K562 (cell line): ENCODE results near the gene PRKCB. TPM values are rescaled to one million over a fixed set of nuclear protein-coding genes. Genes with fewer than 3 reads are reported as not detected.

Experiments used
- ARID1B ChIP-seq: fragments of 450-650 bp; IDR thresholded peaks from 2 replicates; pipeline ENCODE4 v1.6.1; 2016; ENCODE audit warnings: antibody characterized with exemption, mild to moderate bottlenecking, inconsistent platforms
- GTF2F1 ChIP-seq: IDR thresholded peaks from 2 replicates; pipeline ENCODE4 v1.6.1; 2011; ENCODE audit warnings: low read depth, low read length, improper control_type of control experiment
- HNRNPL ChIP-seq: fragments of 200-400 bp; formaldehyde crosslinking; IDR thresholded peaks from 2 replicates; pipeline ENCODE4 v1.6.1; 2017; ENCODE audit warnings: low read depth, mild to moderate bottlenecking, low read length
- NCOA6 ChIP-seq: fragments of 450-650 bp; IDR thresholded peaks from 2 replicates; pipeline ENCODE4 v1.6.1; 2017; ENCODE audit warnings: mild to moderate bottlenecking
- NR2C2 ChIP-seq, 2 experiments: fragments of 200-800 bp in 1 of 2; sonication (Bioruptor generic) in 1 of 2; sonication (generic) in 1 of 2; formaldehyde crosslinking in 1 of 2; IDR thresholded peaks; 2 replicates each; pipeline versions ENCODE4 v1.6.1 to v1.8.0; 2016 to 2022; ENCODE audit warnings: mild to moderate bottlenecking in 1 of 2, missing compliant biosample characterization in 1 of 2, missing genetic modification characterization in 1 of 2, missing genetic modification reagents in 1 of 2
- TAF7 ChIP-seq: fragments of 450-650 bp; IDR thresholded peaks from 2 replicates; pipeline ENCODE4 v1.6.1; 2016; ENCODE audit warnings: missing genetic modification characterization, missing compliant biosample characterization
- ZNF23 ChIP-seq: fragments of 250-450 bp; sonication (Bioruptor Pico); IDR thresholded peaks from 2 replicates; pipeline ENCODE4 v1.4.0; 2020; ENCODE audit warnings: mild to moderate bottlenecking
- ZNF785 ChIP-seq: fragments of 250-450 bp; sonication (Bioruptor Pico); IDR thresholded peaks from 2 replicates; pipeline ENCODE4 v1.4.0; 2020; ENCODE audit warnings: mild to moderate bottlenecking
- polyA plus RNA-seq, 8 experiments: library from polyadenylated mRNA; depleted of rRNA in 4 of 8; stranded (reverse) in 5 of 8; unstranded in 3 of 8; fragments of >200 nt; fragmentation: Nextera tagmentation in 2 of 8; fragmentation: Illumina TruSeq in 1 of 8; extraction: Ambion mirVana in 2 of 8; extraction: Trizol in 1 of 8; gene quantifications; 2 replicates each; pipeline versions ENCODE4 v1.2.1 to v1.2.3, GENCODE V29; 2011 to 2014; ENCODE audit warnings: inconsistent platforms in 1 of 8, missing spikeins in 1 of 8
- total RNA-seq, 7 experiments: library from RNA; depleted of rRNA in 6 of 7; stranded (reverse); fragments of >200 nt in 6 of 7; fragmentation: Illumina TruSeq in 2 of 7; extraction: Trizol in 2 of 7; gene quantifications; 2 replicates each; pipeline versions ENCODE4 v1.2.1 to v1.2.3, GENCODE V29; 2011 to 2021; ENCODE audit warnings: low replicate concordance in 1 of 7
- TF ChIP-seq, protein P1 (sequence below): fragments of 200-600 bp; sonication (generic); IDR thresholded peaks from one replicate; pipeline ENCODE4 v1.6.1; 2012; ENCODE audit warnings: mild to moderate bottlenecking, low read depth, low read length, inconsistent platforms
- TF ChIP-seq, protein P2 (sequence below): fragments of 250-450 bp; sonication (Bioruptor Pico); IDR thresholded peaks from 2 replicates; pipeline ENCODE4 v1.4.0; 2020; ENCODE audit warnings: mild to moderate bottlenecking, moderate library complexity

Gene PRKCB
- total and polyA plus RNA-seq, 9 of the 15 experiments (the other 6 are each of a cell fraction or from before 2014, with no cell fraction given), result 49.9 to 276 (median 148) TPM

DNA sequence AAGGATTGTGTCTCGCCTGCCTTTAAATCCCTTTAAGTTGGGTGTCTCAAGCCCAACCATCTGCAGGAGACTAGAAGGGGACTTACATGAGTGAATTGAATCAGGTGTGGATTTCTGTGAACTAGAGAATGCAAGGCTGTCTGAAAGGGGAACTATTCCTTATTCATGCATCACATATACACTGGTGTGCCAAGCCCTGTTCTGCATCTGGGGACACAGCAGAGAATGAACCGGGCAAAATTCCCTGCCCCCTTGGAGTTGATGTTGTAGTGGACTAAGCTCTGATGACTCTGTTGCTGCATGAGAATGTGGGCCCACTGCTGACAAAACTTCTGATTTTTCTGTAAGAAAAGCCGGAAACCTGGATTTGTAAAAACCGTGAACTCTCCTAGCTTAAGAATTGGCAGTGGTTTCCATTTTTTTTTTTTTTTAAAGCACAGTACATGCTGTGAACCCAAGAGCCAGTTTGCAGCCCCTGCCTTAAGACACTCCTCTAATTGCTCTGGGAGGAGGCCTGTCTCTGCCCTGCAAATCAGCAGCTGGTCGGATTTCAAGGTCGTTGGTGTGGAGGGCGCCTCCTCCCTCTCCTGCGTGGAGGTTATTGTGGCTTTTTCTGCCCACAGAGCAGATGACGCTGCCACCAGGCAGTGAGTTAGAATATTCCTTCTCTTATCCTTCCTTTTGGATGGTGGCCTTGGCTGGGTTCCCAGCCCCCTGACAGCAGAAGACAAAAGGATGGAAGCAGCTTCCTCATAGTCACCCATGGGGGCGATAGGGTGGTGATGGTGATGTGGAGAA lies 131.0 kb downstream of the PRKCB start (continued):
- TF ChIP-seq, protein P1, sequence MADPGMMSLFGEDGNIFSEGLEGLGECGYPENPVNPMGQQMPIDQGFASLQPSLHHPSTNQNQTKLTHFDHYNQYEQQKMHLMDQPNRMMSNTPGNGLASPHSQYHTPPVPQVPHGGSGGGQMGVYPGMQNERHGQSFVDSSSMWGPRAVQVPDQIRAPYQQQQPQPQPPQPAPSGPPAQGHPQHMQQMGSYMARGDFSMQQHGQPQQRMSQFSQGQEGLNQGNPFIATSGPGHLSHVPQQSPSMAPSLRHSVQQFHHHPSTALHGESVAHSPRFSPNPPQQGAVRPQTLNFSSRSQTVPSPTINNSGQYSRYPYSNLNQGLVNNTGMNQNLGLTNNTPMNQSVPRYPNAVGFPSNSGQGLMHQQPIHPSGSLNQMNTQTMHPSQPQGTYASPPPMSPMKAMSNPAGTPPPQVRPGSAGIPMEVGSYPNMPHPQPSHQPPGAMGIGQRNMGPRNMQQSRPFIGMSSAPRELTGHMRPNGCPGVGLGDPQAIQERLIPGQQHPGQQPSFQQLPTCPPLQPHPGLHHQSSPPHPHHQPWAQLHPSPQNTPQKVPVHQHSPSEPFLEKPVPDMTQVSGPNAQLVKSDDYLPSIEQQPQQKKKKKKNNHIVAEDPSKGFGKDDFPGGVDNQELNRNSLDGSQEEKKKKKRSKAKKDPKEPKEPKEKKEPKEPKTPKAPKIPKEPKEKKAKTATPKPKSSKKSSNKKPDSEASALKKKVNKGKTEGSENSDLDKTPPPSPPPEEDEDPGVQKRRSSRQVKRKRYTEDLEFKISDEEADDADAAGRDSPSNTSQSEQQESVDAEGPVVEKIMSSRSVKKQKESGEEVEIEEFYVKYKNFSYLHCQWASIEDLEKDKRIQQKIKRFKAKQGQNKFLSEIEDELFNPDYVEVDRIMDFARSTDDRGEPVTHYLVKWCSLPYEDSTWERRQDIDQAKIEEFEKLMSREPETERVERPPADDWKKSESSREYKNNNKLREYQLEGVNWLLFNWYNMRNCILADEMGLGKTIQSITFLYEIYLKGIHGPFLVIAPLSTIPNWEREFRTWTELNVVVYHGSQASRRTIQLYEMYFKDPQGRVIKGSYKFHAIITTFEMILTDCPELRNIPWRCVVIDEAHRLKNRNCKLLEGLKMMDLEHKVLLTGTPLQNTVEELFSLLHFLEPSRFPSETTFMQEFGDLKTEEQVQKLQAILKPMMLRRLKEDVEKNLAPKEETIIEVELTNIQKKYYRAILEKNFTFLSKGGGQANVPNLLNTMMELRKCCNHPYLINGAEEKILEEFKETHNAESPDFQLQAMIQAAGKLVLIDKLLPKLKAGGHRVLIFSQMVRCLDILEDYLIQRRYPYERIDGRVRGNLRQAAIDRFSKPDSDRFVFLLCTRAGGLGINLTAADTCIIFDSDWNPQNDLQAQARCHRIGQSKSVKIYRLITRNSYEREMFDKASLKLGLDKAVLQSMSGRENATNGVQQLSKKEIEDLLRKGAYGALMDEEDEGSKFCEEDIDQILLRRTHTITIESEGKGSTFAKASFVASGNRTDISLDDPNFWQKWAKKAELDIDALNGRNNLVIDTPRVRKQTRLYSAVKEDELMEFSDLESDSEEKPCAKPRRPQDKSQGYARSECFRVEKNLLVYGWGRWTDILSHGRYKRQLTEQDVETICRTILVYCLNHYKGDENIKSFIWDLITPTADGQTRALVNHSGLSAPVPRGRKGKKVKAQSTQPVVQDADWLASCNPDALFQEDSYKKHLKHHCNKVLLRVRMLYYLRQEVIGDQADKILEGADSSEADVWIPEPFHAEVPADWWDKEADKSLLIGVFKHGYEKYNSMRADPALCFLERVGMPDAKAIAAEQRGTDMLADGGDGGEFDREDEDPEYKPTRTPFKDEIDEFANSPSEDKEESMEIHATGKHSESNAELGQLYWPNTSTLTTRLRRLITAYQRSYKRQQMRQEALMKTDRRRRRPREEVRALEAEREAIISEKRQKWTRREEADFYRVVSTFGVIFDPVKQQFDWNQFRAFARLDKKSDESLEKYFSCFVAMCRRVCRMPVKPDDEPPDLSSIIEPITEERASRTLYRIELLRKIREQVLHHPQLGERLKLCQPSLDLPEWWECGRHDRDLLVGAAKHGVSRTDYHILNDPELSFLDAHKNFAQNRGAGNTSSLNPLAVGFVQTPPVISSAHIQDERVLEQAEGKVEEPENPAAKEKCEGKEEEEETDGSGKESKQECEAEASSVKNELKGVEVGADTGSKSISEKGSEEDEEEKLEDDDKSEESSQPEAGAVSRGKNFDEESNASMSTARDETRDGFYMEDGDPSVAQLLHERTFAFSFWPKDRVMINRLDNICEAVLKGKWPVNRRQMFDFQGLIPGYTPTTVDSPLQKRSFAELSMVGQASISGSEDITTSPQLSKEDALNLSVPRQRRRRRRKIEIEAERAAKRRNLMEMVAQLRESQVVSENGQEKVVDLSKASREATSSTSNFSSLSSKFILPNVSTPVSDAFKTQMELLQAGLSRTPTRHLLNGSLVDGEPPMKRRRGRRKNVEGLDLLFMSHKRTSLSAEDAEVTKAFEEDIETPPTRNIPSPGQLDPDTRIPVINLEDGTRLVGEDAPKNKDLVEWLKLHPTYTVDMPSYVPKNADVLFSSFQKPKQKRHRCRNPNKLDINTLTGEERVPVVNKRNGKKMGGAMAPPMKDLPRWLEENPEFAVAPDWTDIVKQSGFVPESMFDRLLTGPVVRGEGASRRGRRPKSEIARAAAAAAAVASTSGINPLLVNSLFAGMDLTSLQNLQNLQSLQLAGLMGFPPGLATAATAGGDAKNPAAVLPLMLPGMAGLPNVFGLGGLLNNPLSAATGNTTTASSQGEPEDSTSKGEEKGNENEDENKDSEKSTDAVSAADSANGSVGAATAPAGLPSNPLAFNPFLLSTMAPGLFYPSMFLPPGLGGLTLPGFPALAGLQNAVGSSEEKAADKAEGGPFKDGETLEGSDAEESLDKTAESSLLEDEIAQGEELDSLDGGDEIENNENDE, result no peak
- TF ChIP-seq NR2C2 (CRISPR knock-in tag; IDR thresholded peaks at IDR 0.05) (no peak), NR2C2 (tag; IDR thresholded peaks at IDR 0.05) (peak; percentile 57; the same call in 1 of the 2 replicates), TAF7 (tag) (no peak), HNRNPL (no peak), ZNF785 (CRISPR knock-in tag) (no peak), NCOA6 (no peak), ARID1B (0 out of 2 replicates have a peak, but pooled peaks have one; percentile 36), ZNF23 (CRISPR knock-in tag) (no peak), GTF2F1 (no peak)
- TF ChIP-seq, protein P2, sequence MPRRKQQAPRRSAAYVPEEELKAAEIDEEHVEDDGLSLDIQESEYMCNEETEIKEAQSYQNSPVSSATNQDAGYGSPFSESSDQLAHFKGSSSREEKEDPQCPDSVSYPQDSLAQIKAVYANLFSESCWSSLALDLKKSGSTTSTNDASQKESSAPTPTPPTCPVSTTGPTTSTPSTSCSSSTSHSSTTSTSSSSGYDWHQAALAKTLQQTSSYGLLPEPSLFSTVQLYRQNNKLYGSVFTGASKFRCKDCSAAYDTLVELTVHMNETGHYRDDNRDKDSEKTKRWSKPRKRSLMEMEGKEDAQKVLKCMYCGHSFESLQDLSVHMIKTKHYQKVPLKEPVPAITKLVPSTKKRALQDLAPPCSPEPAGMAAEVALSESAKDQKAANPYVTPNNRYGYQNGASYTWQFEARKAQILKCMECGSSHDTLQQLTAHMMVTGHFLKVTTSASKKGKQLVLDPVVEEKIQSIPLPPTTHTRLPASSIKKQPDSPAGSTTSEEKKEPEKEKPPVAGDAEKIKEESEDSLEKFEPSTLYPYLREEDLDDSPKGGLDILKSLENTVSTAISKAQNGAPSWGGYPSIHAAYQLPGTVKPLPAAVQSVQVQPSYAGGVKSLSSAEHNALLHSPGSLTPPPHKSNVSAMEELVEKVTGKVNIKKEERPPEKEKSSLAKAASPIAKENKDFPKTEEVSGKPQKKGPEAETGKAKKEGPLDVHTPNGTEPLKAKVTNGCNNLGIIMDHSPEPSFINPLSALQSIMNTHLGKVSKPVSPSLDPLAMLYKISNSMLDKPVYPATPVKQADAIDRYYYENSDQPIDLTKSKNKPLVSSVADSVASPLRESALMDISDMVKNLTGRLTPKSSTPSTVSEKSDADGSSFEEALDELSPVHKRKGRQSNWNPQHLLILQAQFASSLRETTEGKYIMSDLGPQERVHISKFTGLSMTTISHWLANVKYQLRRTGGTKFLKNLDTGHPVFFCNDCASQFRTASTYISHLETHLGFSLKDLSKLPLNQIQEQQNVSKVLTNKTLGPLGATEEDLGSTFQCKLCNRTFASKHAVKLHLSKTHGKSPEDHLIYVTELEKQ (CRISPR knock-in tag), result no peak
